HG03378 (cell line): Measurements from ENCODE around the gene PRKAG1.

Source experiments
- ATAC-seq: cut with Tn5 transposase; IDR thresholded peaks from one replicate; pipeline ENCODE4 v1.9.1; 2021; ENCODE audit warnings: mild to moderate bottlenecking, moderate library complexity; ENCODE audit not compliant: unreplicated experiment

Gene PRKAG1

DNA sequence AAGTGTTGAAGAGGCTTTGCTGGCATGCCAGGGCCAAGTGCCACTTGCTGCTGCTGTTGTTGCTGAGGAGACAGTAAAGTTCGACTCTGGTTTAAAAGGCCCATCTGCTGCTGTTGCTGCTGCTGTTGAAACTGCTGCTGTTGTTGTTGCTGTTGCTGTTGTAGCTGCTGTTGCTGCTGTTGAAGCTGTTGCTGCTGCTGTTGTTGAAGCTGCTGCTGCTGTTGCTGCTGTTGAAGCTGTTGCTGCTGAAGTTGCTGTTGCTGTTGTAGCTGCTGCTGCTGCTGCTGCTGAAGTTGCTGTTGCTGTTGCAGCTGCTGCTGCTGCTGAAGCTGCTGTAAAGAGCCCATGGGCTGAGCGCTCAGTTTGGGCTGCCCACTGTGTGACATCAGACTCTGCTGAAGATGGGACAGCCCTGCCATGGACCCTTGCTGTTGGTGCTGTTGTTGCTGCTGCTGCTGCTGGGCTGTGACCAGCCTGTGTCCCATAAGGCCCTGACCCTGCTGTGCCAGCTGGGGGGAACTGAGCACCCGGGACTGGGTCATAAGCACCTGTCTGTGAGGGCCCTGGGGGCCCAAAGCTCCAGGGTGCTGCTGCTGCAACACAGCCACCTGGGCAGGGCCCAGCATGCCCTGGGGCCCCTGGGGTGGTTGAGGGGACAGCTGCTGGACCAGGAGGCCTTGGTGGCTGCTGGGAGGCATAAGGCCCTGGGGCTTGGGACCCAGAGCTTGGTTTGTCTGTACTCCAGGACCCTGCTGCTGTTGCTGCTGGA lies 14.3 kb upstream of the PRKAG1 start:
- no peak for ATAC-seq

DNA sequence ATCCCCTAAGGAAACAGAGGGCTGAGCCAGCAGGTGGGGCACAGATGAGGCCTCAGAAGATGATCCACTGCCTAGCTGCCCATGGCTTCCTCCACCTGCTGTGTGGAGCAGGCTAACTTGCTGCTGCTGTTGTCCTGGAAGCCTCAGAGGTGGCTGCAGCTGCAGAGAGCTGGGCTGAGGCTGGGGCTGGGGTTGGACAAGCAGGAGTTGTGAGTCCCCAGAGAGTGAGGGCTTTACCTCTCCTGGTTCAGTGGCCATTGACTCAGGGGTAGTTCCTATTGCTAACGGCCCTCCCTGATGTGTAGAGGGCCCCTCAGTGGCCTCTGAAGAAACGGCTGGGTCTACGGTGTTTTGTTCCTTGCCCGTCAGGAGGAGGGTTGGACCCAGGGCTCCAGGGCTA lies 13.7 kb upstream of the PRKAG1 start:
- no peak for ATAC-seq

DNA sequence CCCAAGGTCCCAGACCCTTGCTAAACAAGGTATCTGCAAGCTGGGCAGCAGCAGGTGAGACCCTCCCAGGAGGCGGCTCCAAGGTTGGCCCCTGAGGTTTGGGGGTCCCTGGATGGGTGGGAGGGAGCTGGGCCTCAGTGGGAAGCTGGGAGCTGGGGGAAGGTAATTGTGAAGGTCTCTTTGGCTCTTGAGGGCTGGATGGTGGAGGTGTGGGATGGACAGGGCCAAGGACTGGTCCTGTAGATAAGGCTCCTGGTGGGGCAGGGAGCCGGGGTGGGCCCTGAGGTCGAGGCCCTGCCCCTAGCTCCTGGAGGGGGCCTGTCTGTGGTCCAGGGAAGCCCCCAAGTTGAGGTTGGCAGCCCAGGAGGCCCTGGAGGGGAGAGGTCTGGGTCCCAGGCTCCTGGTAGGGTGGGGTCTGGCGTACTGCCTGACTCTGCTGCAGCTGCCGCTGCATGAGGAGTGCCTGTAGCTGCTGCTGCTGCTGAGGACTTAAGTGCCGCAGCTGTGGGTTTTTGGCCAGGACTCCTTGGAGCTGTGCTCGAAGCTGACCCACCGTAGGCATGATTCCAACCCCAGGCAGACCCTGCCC lies 13.1 kb upstream of the PRKAG1 start:
- no peak for ATAC-seq

DNA sequence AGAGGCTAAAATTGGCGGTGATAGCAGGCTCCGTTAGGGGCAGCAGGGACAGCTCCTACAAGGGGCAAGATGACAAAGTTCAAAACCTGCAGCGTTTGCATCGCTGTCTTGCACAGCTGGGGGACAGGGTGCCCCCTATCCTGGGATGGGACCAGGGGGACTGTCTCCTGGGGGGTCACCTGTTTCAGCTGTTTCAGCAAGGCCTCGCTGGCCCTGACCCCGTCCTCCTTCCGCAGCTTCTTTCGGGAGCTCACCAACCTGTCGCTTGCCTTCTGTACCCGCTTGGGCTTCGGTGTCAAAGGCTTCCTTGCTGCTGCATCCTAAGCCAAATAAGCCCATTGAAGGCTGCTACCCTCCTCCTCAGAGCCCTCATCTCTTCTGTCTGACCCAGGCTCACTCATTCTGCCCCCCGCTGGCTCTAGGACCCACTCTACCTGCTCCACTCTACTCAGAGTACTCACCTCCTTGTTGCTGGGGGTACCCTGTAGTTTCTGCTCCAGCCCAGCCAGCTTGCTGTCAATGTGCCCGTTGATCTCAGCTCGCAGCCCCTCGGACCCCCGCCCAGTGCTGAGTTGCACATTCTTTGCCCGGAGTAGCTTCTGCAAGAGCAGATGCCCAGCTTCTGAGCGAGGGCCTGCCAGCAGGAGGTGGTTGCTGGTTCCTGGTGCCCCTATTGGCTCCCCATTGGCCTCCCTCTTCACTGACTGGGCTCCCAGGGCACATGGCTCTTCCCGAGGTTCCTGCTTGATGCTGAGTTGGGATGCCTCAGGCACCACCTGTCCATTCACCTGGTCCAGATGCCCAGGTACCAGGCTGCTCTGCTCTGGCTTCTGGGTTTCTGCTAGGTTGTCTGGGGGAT lies 12.4 kb upstream of the PRKAG1 start:
- no peak for ATAC-seq

DNA sequence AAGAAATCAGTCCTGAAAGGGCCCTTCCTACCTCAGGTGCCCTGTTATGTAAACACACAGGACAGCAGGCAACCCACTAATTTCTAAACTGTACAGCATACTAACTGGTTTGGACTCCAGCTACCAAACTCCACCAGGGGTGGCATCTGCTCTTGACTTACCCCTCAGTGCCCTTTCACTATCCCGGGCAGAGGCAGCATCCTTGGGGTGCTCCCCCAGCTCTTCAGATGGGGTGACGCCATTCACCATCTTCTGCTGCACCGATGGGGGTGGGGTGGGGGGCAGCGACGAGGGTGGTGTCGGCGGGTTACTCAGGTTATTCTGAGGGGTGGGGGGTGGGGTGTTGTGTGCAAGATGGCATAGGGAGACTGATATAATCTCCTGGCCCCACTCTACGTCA lies 11.5 kb upstream of the PRKAG1 start:
- no peak for ATAC-seq

DNA sequence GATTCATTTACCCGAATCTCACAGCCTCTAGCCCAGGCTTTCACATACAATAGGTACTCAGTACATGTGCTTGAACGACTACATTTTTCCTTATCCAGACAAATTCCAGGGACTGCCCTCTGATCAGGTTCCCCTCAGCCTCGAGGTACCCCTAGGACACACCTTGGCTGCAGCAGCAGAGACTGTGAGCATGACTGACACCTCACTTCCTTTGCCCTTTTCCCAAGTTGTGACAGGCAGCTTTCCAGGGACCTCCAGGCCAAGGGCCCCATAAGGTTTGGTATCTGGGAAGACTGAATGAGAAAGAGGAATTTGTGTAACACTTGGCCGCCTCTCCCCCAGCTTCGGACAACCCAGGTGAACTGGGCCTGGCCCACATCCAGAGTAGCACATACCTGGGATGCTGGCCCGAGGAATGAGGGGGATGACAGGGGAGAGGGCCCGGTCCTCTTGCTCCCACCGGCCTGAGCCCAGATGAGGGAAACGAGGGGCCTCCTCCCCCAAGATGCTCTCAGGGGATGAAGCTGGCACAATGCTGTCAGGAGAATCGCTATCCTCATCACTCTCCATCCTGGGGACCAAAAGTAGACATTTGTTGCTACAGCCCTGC lies 10.2 kb upstream of the PRKAG1 start:
- no peak for ATAC-seq

DNA sequence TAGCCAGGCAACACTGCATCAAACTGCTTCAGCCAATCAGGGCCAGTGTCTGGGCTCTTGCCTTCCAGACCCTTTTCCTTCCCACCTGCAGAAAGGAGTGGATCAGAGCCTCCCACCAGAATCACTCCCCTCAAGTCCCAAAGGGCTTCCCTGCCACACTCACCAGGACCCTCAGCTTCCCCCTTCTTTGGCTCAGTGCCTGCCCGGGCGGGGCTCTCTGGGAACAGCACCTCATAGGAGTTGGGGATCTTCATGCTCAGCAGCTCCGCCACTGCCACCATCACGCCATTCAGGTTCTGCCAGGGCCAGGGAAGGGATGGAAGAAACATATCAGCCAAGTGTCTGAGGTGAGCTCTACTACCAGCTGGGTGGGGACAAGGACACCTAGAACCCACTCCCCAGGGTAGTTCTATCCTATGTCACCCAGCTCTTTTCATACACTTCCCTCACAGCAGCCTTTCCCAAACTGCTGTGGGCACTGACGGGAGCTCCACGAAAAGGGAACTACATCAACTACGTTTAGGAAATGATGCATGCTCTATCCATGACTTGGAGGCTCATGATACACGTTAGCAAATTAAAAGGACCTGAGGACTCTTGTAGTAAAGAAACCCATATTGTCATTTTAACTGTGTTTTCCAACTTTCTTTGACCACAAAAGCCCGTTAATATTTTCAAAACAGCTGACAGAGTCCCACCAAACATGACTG lies 9.4 kb upstream of the PRKAG1 start:
- ATAC-seq = no peak

DNA sequence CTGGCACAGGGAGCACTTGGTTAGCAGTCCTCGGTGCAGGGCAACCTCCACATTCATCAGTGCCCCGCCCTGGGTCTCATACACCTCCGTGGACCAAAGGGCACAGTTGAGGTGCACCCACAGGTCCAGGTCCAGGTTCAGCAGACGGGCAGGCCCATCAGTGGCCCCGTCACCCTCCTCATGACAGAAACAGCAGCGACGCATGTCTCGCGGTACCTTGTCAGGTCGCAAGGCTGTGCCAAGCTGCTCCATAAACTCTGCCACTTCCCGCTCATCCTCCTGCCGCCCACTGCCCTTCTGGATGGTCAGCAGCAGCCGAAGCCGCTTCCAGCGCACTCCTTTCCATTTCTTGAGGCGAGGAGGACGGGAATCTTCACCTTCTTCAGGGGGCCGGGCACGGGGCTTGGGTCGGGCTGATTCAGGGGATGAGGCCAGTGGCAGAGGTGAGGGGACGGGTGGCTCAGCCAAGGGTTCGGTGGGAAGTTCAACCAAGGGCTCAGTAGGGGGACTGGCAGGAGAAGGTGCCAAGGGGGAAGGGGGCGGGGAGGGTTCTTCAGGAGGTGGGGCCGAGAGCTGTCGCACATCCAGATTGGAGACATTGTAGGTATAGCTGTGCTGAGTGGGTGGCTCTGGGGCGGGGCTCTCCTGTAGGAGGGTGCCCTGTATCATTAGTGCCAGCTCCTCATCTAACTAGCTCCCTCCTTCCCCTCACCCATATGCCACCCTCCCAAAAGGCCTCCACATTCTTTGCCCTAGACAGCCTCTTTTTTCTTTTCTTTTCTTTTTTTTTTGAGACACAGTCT lies 8.3 kb upstream of the PRKAG1 start:
- ATAC-seq = no peak

DNA sequence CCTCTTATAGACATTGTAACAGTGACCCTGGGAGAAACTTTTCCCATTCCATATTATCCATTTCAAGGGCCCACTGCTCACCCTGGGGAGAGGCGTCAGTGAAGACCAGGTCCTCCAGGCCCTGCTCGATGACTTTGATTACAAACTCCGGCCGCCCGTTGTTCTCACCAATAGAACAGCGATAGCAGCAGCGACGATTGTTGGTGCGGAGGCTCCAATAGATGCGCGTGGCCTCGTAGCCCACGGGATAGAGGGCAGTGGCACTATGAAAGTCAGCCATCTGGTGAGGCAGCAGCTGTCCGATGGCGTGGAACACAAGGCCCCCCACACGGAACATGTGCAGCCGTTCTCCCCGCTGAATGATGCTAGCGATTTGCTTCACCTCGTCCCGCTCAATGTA lies 7.5 kb upstream of the PRKAG1 start:
- ATAC-seq = no peak

DNA sequence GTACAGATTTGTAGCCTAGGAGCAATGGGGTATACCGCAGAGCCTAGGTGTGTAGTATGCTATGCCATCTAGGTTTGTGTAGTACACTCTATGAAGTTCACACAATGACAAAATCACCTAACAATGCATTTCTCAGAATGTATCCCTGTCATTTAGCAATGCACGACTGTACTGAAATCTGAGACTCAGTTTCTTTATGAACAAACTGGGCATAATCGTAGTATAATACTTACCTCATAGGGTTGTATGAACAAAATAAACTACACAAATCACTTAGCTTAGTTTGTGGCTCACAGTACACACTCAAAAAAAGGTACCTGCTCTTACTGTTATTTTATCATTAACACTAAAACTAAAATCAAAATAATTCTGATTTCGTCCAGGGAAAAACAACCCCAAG lies 6.9 kb upstream of the PRKAG1 start:
- ATAC-seq = no peak

DNA sequence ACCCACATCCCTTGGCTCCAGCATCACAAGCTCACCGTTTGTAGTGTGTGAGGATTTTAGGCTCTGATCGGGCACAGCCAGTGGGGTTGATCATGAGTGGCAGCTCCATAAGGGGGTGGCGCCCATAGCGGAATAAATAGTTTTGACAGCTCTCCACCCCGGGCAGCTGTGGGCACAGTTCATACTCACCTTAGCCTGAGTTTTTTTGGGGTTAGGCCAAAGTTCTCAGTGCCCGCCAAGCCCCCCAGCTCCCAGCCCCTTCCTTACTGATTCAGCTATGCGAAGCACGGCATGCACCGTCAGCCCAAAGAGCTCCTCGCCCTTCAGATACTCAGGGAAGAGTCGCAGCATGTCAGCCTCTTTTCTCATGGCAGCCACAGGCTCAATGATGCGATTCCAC lies 6.0 kb upstream of the PRKAG1 start:
- no peak for ATAC-seq

DNA sequence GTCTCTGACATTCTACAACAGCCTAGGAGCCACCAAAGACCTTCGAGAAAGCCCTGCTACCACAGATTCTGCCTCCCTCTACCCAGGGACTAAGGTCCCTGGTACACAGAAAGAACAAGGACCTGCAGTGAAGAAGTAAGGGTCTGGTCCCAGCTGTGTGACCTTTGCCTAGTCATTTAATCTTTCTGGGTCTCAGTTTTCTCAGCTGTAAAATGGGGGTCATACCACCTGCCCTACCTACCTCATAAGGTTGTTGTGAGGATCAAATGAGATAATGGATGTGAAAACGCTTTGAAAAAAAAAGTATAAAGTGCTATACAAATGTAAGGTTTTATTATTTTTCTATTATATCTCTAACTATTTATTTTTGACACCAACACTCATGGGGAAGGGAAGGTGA lies 5.2 kb upstream of the PRKAG1 start:
- ATAC-seq = no peak

DNA sequence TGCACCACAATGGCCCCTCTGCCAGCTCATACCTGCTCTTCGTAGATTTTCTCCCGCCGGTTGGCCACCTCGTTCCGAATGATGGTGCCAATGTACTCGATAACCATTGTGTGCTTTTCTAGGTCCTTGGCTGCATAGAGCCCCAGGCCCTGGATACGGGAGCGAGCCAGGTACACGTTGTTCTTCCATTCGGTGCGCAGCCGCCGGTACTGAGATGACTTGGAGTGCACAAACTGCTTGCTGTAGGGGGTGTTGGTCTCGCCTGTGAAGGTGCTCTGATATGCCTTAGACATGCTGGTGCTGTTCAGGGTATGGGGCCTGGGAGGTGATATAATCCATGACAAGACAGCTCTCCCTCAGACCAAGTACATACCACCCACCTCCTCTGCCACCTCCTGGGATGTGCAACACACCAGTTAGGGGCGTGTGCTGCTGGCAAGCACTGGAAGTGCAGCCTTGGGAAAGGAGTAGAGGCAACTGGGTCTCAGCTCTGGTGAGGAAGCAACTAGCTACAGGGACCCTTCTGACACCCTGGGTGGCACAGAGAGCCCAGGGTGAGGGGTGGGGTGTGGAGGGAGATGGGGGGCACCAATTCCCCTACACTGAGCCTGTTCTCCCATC lies 4.1 kb upstream of the PRKAG1 start:
- ATAC-seq = no peak

DNA sequence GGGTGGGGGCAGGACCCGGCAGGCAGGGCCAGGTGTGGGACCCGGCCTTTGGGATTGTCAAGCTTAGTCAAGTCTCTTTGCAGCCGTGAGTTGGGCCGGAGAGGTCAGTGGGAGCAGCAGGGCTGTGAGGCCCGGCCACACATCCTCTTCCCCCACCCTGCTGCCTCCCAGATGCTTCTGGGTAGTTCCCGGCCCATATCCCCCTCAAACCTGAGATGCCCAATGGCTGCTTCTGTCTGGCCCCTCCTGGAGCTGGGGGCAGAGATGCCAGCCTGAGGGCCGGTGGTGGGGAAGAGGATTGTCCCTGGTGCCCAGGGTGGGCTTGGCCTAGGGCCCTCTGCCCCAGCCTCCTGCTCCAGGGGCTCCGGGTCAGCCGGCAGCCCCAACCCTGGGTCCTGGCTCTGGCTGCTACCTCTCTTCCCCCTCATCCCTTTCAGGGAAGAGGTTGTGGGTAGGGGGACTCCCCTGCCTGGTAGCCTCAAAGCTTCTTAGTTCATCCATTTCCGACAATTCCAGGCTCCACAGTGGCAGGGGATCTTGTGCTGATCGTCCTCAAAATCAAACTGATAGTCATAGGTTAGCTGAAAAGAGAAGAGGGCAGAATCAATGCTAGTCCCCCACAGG lies 2.8 kb upstream of the PRKAG1 start:
- no peak for ATAC-seq

DNA sequence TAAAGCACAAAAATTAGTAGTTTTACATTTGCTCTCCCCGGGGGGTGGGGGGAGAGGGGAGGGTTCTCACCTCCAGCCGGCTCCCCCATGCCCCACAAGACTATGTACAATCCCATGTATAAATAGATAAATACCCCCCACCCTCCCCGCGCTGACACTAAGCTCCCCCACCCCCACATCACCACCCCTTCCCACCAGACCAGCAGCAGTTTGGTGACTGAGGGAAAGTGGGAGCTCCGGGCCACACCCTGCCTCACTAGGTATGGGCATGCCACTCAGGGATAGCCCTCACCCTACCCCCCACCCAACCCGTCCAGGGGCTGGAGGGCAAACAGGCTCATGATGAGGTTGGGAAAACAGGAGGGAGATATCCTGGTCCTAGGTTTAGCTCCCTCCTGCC lies 1.9 kb upstream of the PRKAG1 start:
- ATAC-seq = no peak

DNA sequence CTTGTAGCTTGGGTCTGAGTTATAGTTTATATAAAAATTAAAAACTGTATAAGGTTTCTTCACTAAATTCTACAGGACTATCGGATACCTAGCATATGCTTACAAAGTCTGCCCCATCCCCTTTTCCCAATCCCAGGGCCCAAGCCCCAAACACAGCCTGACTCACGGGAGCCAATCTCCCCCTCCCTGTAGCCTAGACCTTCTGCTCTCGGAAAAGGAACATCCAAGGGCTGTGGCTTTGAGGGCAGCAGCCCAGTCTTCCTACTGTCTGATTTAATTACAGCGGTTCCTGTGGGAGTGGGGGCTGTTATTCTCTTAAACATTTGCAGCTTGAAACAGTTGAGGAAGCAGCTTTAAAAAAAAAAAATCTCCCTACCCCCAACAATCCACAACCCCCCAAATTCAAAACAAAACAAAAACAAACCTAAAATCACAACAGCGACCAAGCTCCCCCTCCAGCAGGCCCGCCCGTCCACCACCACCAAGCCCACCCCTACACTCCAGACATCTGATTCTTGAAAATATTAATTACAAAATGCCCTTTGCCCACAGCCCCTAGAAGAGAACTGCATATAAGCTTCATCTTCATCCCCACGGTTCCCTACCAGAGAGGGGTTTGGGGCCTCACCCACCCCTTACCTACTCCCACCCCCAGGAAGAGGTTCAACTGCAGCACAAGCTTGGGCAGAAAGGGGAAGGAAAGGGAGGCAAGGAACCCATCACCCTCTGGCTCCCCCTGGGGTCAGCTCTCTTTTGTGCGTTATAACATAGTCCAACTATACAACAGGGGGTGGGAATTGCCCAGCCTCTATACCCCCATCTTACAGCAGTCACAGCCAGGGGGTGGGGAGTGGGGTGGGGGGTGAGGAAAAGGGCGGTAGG lies 1.1 kb upstream of the PRKAG1 start:
- no peak for ATAC-seq

DNA sequence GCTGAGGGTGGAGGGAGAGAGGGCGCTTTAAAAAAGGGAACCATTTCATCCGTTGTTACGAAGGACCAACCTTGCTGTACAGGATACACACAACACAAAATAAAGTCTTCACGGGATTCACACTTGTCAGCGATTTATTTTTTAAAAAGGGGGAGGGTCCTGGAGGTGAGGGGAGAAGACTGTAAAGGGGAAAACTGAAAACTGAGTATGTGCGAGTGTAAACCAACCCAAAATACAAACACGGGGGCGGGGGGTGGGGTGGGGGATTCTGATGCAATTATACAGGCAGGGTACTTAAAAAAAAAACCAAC lies 499 bp upstream of the PRKAG1 start:
- ATAC-seq = no peak

DNA sequence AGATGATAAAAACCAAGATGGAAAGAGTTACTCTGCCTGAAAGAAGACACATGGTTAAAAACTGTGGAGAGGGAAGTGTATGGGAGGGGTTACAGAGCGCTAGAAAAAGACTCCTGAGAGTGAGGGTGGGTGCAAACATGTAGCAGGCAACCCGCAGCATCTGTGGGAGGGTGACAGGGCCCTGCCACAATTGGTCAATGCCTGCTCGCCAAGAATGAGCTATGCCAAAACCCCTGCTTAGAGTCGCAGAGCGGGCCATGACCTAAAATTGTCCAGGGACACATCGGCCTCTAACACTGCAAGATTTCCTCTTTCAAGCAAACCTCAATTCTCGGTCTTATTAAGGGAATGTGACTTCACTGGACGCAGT lies 700 bp downstream of the PRKAG1 start:
- peak; percentile 12 for ATAC-seq

DNA sequence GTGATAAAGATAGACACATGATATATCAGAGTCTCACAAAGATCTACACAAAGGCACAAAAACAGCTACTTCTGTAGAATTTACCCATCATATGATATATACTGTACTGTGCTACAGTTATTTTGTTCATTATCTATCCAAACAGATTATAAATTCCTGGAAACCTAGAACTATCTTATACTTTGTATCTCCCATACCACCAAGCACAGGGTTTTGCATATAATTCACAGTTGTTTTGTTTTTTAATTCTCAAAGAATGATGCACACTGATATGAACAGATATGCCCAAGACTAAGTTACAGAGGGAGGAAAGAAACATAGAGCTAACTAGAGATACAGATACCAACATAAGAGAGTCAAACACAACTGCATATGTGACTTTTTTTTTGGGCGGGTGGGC lies 3.4 kb downstream of the PRKAG1 start:
- no peak for ATAC-seq
